HEK293 (cell line): Measurements from ENCODE around the gene CAPN10.

Source experiments
- CTCF ChIA-PET: fragments of 350-600 bp; formaldehyde crosslinking; extraction: SDS; loops from one replicate; lab custom pipeline; 2021; ENCODE audit warnings: antibody characterized with exemption; lab: Yijun Ruan, JAX
- POLR2A ChIA-PET: fragments of 300-600 bp; formaldehyde crosslinking; extraction: SDS; loops from one replicate; lab custom pipeline; 2020; ENCODE audit warnings: antibody characterized with exemption, inconsistent platforms; lab: Yijun Ruan, JAX
- H3K27ac ChIP-seq: fragments of 200-500 bp; sonication (Bioruptor generic); 2 replicates; pipeline ENCODE4 v1.5.1; 2014; ENCODE audit warnings: low read depth, low read length, control low read depth, inconsistent platforms; ENCODE audit errors: extremely low read depth
- H3K36me3 ChIP-seq, 2 experiments: fragments of 200-500 bp in 1 of 2; sonication (Bioruptor generic) in 1 of 2; 1 replicate in 1 of 2; 2 replicates in 1 of 2; pipeline ENCODE4 v1.5.1; 2014 to 2017; ENCODE audit warnings: inconsistent platforms in 2 of 2, low read length in 2 of 2; ENCODE audit not compliant: control insufficient read depth in 2 of 2, insufficient read depth in 1 of 2
- H3K4me1 ChIP-seq: fragments of 200-500 bp; sonication (Bioruptor generic); 2 replicates; pipeline ENCODE4 v1.5.1; 2014; ENCODE audit warnings: mild to moderate bottlenecking, low read length, inconsistent platforms; ENCODE audit not compliant: control insufficient read depth, insufficient read depth
- H3K4me3 ChIP-seq: 2 replicates; pipeline ENCODE4 v1.5.1; 2011; ENCODE audit warnings: low read depth, mild to moderate bottlenecking, control low read depth, low read length, moderate library complexity
- H3K9me3 ChIP-seq: fragments of 200-500 bp; sonication (Bioruptor generic); 2 replicates; pipeline ENCODE4 v1.5.1; 2014; ENCODE audit warnings: low read depth, low read length, inconsistent platforms; ENCODE audit not compliant: control insufficient read depth, insufficient read depth
- BCL11A ChIP-seq: fragments of 450-650 bp; formaldehyde crosslinking; IDR thresholded peaks from 2 replicates; pipeline ENCODE4 v1.5.1; 2016; ENCODE audit warnings: low read depth, missing biosample characterization, missing genetic modification characterization
- BCL11B ChIP-seq: fragments of 450-650 bp; formaldehyde crosslinking; IDR thresholded peaks from 2 replicates; pipeline ENCODE4 v1.5.1; 2016; ENCODE audit warnings: low read depth, missing biosample characterization, missing genetic modification characterization
- SP3 ChIP-seq: fragments of 450-650 bp; formaldehyde crosslinking; IDR thresholded peaks from 2 replicates; pipeline ENCODE4 v1.5.1; 2016; ENCODE audit warnings: missing biosample characterization, missing genetic modification characterization
- WT1 ChIP-seq: fragments of 450-650 bp; formaldehyde crosslinking; IDR thresholded peaks from 2 replicates; pipeline ENCODE4 v1.5.1; 2016; ENCODE audit warnings: missing biosample characterization, missing genetic modification characterization
- ZNF155 ChIP-seq: fragments of 450-650 bp; formaldehyde crosslinking; IDR thresholded peaks from 2 replicates; pipeline ENCODE4 v1.5.1; 2016; ENCODE audit warnings: missing biosample characterization, missing genetic modification characterization
- ZNF174 ChIP-seq: fragments of 450-650 bp; formaldehyde crosslinking; IDR thresholded peaks from 2 replicates; pipeline ENCODE4 v1.5.0; 2017; ENCODE audit warnings: missing biosample characterization, mild to moderate bottlenecking, missing genetic modification characterization
- ZNF214 ChIP-seq: fragments of 450-650 bp; formaldehyde crosslinking; IDR thresholded peaks from 2 replicates; pipeline ENCODE4 v1.5.1; 2017; ENCODE audit warnings: missing biosample characterization, mild to moderate bottlenecking, missing genetic modification characterization, borderline replicate concordance
- ZNF248 ChIP-seq: fragments of 450-650 bp; formaldehyde crosslinking; IDR thresholded peaks from 2 replicates; pipeline ENCODE4 v1.5.1; 2017; ENCODE audit warnings: missing biosample characterization, missing genetic modification characterization
- ZNF394 ChIP-seq: fragments of 450-650 bp; formaldehyde crosslinking; IDR thresholded peaks from 2 replicates; pipeline ENCODE4 v1.5.1; 2016; ENCODE audit warnings: missing biosample characterization, missing genetic modification characterization, mild to moderate bottlenecking, moderate library complexity, borderline replicate concordance
- ZNF521 ChIP-seq: fragments of 450-650 bp; formaldehyde crosslinking; IDR thresholded peaks from 2 replicates; pipeline ENCODE4 v1.5.1; 2017; ENCODE audit warnings: missing biosample characterization, mild to moderate bottlenecking, missing genetic modification characterization
- ZNF623 ChIP-seq: fragments of 450-650 bp; formaldehyde crosslinking; IDR thresholded peaks from 2 replicates; pipeline ENCODE4 v1.5.1; 2016; ENCODE audit warnings: missing biosample characterization, missing genetic modification characterization
- ZNF629 ChIP-seq: fragments of 450-650 bp; formaldehyde crosslinking; IDR thresholded peaks from 2 replicates; pipeline ENCODE4 v1.5.1; 2017; ENCODE audit warnings: missing biosample characterization, missing genetic modification characterization
- ZNF768 ChIP-seq: fragments of 450-650 bp; formaldehyde crosslinking; IDR thresholded peaks from 2 replicates; pipeline ENCODE4 v1.5.1; 2018; ENCODE audit warnings: missing biosample characterization, mild to moderate bottlenecking, missing genetic modification characterization
- ZNF776 ChIP-seq: fragments of 450-650 bp; formaldehyde crosslinking; IDR thresholded peaks from 2 replicates; pipeline ENCODE4 v1.5.0; 2017; ENCODE audit warnings: missing biosample characterization, missing genetic modification characterization, borderline replicate concordance
- ZNF777 ChIP-seq: fragments of 450-650 bp; formaldehyde crosslinking; IDR thresholded peaks from 2 replicates; pipeline ENCODE4 v1.5.1; 2017; ENCODE audit warnings: missing biosample characterization, missing genetic modification characterization, borderline replicate concordance
- ZNF785 ChIP-seq: fragments of 450-650 bp; formaldehyde crosslinking; IDR thresholded peaks from 2 replicates; pipeline ENCODE4 v1.5.1; 2016; ENCODE audit warnings: missing biosample characterization, missing genetic modification characterization
- ZNF791 ChIP-seq: fragments of 450-650 bp; formaldehyde crosslinking; IDR thresholded peaks from 2 replicates; pipeline ENCODE4 v1.5.1; 2016; ENCODE audit warnings: missing biosample characterization, missing genetic modification characterization
- TF ChIP-seq, protein P1 (sequence below): fragments of 450-650 bp; IDR thresholded peaks from 2 replicates; pipeline ENCODE4 v1.5.1; 2018; ENCODE audit warnings: missing biosample characterization, mild to moderate bottlenecking, missing genetic modification characterization
- TF ChIP-seq, protein P2 (sequence below): fragments of 450-650 bp; formaldehyde crosslinking; IDR thresholded peaks from 2 replicates; pipeline ENCODE4 v1.5.1; 2016; ENCODE audit warnings: missing biosample characterization, missing genetic modification characterization, borderline replicate concordance
- TF ChIP-seq, protein P3 (sequence below): fragments of 450-650 bp; formaldehyde crosslinking; IDR thresholded peaks from 2 replicates; pipeline ENCODE4 v1.5.1; 2016; ENCODE audit warnings: missing biosample characterization, missing genetic modification characterization

CAPN10 gene

DNA sequence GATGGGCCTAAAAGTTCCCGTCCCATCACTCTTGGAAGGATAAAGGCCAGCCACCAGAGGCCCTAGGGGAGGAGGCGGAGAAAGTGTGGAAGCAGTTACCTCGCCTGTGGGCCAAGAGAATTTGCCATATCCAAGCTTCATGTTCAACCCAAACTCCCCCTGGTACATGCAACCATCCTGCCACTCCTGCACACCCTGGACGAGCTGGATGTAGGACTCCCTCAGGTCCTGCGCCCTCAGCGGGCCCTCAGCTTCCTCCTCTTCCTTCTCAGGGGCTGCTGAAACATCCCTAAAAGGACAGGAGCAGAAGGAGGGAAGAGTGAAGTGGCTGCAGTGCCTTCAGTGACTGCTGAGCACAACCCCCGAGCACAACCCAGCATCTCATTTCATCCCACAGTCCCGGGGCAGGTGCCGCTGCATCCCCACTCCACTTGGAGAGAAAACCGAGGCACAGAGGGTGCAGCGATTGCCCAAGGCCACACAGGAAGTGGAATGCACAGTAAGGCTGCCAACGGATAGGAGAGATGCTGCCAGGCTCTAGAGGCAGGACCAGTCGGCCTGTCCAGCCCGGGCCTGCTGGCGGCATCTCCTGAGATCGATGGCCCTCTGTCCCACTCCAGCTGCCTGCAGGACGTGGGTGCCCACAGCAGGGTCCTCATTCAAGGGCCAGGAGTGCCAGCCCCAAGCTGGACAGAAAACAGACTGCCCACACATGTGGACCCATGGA lies 31.6 kb upstream of the CAPN10 start:
- no peak for TF ChIP-seq WT1 (tag by site-specific recombination)
- ChIA-PET CTCF (interaction anchor here (0.9 kb wide), 1 partner anchor 114 kb away, joined by 3 read pairs; no protein-coding TSS in a partner anchor), POLR2A (no interaction called here)
- peaks cover 4% of the 10 kb centered on the region for H3K4me1 ChIP-seq
- peaks cover 0 to 34% of the 10 kb centered on the region in 2 experiments; a peak in 1 of 3 replicates for H3K36me3 ChIP-seq
- no peak overlapping the region for H3K4me3 ChIP-seq
- H3K9me3 ChIP-seq: no peaks in the 10 kb centered on the region
- H3K27ac ChIP-seq: no peak overlapping the region

DNA sequence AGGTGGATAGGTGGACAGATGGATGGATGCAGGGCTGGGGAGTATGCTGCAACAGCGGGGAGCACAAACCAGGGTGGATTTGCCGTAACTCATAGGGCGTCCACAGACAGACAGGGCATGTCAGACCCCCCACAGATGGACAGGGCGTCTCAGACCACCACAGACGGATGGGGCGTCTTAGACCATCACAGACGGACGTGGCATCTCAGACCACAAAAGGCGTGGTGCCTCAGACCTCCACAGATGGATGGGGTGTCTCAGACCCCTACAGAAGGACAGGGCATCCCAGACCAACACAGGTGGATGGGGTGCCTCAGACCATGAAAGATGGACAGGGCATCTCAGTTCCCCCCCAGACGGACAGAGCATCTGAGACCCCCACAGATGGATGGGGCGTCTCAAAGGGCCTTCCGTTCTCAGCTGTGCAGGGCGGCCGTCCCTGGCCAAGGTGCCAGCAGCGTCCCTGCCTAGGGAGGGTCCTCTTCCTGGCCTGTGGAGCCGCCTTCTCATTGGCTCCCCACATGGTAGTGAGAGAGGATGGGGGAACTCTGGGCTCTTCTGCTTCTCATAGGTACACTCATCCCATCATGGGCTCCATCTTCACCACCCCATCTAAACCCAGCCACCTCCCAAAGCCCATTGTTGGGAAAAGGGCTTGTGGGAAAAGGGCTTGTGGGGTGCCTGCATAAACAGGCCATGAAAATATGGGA lies 30.8 kb upstream of the CAPN10 start:
- no peak for TF ChIP-seq ZNF394 (tag by site-specific recombination)
- TF ChIP-seq ZNF214 (tag by site-specific recombination): no peak
- TF ChIP-seq ZNF521 (tag by site-specific recombination): no peak

DNA sequence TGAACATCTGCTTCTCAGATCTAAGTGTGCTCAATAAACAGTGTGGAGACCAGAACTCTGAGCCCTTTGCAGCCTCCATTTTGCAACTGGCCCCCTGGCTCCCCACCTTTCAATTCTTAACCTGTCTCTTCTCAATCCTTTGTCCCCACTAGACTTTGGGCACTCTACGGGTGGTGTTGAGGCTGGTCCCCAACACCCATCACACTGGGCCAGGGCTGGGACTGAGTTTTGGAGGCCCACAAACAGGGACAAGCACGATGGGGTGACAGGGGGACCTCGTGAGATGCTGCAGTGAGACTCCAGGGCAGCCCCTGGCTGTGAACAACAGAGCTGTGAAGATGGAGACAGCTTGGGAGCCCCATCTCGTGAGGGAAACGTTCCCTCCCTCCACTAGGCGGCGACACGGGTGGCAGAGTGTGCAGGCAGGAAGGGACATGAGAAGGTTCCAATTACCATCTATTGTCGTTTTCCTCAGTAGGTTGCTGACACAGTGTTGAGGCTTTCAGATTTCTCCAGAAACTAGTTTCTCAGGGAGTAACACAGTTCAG lies 29.9 kb upstream of the CAPN10 start:
- ChIA-PET CTCF (interaction anchor here (0.5 to 0.6 kb wide), 2 partner anchors 60 to 289 kb away, joined by 3 read pairs; no protein-coding TSS in a partner anchor), POLR2A (no interaction called here)
- TF ChIP-seq ZNF623 (tag by site-specific recombination) (no peak), ZNF785 (no peak), ZNF777 (no peak), ZNF248 (tag by site-specific recombination) (no peak), SP3 (tag by site-specific recombination) (no peak), ZNF776 (tag by site-specific recombination) (no peak)
- TF ChIP-seq, protein P1, sequence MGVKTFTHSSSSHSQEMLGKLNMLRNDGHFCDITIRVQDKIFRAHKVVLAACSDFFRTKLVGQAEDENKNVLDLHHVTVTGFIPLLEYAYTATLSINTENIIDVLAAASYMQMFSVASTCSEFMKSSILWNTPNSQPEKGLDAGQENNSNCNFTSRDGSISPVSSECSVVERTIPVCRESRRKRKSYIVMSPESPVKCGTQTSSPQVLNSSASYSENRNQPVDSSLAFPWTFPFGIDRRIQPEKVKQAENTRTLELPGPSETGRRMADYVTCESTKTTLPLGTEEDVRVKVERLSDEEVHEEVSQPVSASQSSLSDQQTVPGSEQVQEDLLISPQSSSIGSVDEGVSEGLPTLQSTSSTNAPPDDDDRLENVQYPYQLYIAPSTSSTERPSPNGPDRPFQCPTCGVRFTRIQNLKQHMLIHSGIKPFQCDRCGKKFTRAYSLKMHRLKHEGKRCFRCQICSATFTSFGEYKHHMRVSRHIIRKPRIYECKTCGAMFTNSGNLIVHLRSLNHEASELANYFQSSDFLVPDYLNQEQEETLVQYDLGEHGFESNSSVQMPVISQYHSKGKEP (tag by site-specific recombination): no peak
- Histone ChIP-seq H3K27ac (no peak overlapping the region), H3K36me3 (peaks cover 0 to 26% of the 10 kb centered on the region in 2 experiments; a peak in 1 of 3 replicates), H3K4me3 (no peak overlapping the region), H3K9me3 (no peaks in the 10 kb centered on the region), H3K4me1 (peaks cover 5% of the 10 kb centered on the region)

More for the DNA sequence above, 30.8 kb upstream of the CAPN10 start:
- no peak overlapping the region for H3K4me3 ChIP-seq
- peaks cover 0 to 33% of the 10 kb centered on the region in 2 experiments; a peak in 1 of 3 replicates for H3K36me3 ChIP-seq
- H3K4me1 ChIP-seq: peaks cover 5% of the 10 kb centered on the region
- CTCF ChIA-PET: interaction anchor here (0.9 kb wide), 1 partner anchor 114 kb away, joined by 3 read pairs; no protein-coding TSS in a partner anchor
- no peak overlapping the region for H3K27ac ChIP-seq
- no peaks in the 10 kb centered on the region for H3K9me3 ChIP-seq
- POLR2A ChIA-PET: no interaction called here

DNA sequence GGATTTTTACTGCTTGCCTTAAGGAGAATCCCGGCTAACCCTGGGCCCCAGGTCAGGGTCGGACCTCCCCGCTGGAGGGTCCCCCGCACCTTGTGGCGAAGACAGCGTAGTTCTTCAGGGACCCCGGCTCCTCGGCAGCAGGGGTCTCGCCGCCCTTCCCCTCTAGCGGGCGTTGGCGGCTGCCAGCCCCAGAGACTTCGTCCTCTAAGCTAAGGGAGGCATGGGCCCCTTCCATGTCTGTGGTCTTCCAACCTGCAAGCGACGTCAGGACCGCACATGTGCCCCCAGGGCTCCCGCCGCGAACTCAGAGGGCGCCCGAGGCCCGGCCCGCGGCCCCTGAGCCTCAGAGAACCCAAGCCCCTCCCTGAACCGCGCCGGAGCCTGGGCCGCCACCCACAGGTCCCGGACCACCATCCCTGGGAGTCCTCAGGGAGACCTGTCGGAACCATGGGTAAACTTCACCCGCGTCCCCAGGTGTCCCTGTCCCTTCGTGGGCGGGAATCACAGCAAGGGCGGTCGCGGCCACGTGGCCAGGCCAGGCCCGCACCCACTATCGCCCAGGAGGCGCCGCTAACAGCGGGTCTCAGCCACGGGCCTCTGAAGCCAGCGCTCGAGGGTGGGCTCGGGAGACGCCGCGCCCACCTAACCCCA lies 29.3 kb upstream of the CAPN10 start:
- H3K4me3 ChIP-seq: no peak overlapping the region
- peaks cover 0 to 24% of the 10 kb centered on the region in 2 experiments; a peak in 1 of 3 replicates for H3K36me3 ChIP-seq
- H3K9me3 ChIP-seq: no peaks in the 10 kb centered on the region
- peaks cover 5% of the 10 kb centered on the region for H3K4me1 ChIP-seq
- H3K27ac ChIP-seq: no peak overlapping the region
- ChIA-PET POLR2A (no interaction called here), CTCF (interaction anchor here (0.5 to 0.6 kb wide), 4 partner anchors 10 to 865 kb away, joined by 3 read pairs; no protein-coding TSS in a partner anchor)
- TF ChIP-seq BCL11A (tag by site-specific recombination) (no peak), ZNF768 (tag by site-specific recombination) (no peak), BCL11B (no peak), ZNF629 (tag by site-specific recombination) (no peak), ZNF791 (tag by site-specific recombination) (no peak), ZNF174 (no peak), ZNF155 (tag by site-specific recombination) (no peak)
- TF ChIP-seq, protein P2, sequence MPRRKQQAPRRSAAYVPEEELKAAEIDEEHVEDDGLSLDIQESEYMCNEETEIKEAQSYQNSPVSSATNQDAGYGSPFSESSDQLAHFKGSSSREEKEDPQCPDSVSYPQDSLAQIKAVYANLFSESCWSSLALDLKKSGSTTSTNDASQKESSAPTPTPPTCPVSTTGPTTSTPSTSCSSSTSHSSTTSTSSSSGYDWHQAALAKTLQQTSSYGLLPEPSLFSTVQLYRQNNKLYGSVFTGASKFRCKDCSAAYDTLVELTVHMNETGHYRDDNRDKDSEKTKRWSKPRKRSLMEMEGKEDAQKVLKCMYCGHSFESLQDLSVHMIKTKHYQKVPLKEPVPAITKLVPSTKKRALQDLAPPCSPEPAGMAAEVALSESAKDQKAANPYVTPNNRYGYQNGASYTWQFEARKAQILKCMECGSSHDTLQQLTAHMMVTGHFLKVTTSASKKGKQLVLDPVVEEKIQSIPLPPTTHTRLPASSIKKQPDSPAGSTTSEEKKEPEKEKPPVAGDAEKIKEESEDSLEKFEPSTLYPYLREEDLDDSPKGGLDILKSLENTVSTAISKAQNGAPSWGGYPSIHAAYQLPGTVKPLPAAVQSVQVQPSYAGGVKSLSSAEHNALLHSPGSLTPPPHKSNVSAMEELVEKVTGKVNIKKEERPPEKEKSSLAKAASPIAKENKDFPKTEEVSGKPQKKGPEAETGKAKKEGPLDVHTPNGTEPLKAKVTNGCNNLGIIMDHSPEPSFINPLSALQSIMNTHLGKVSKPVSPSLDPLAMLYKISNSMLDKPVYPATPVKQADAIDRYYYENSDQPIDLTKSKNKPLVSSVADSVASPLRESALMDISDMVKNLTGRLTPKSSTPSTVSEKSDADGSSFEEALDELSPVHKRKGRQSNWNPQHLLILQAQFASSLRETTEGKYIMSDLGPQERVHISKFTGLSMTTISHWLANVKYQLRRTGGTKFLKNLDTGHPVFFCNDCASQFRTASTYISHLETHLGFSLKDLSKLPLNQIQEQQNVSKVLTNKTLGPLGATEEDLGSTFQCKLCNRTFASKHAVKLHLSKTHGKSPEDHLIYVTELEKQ (tag by site-specific recombination): no peak
- TF ChIP-seq, protein P3, sequence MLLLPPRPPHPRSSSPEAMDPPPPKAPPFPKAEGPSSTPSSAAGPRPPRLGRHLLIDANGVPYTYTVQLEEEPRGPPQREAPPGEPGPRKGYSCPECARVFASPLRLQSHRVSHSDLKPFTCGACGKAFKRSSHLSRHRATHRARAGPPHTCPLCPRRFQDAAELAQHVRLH (tag by site-specific recombination): no peak
